HG03108 (cell line): ENCODE data around the gene ALDH4A1.

Experiments
- ATAC-seq: cut with Tn5 transposase; IDR thresholded peaks from one replicate; pipeline ENCODE4 v1.9.1; 2021; ENCODE audit warnings: moderate library complexity; ENCODE audit not compliant: unreplicated experiment

ALDH4A1 gene

DNA sequence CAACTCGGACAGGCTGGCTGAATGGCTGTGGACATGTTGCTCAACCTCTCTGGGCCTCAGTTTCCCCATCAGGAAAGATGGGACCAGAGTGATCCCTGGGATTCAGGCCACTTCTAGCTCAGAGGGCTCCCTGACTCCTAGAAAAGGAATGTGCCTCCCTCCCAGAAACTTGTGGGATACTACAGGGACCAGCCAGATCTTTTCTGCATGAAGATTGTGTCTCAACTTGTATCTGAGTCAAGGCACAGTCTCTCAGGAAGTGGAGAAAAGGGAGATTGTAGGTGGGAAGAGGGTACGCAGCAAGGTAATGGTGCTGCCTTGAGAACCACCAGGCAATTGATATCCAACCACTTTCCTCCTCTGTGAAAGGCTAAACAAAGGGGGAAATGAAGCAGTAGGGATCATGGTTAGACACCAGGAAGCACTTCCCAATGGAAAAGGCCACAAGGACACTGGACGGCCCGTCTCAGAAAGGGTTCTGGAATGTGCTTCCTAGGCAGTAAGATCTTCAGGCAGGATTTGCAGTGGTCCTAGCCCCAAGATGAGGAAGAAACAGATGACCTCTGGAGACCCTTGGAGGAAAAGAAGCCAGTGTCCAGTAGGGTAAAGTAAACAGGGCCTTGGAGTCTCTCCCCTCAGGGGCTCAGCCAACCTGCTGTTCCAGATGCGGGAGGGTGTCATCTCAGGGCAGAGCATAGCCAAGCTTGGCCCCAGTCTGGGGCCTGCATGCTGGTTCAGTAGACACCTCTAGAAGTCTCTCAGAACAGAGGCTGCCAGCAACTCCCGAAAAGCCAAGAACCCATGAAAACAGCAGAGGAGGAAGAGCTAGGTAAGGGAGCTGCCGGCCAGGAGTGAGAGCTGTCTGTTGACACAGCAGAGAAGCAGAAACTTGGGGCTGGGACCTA lies 37.3 kb upstream of the ALDH4A1 start:
- no peak for ATAC-seq

- no peak for ATAC-seq
These were observed 36.3 kb upstream of the ALDH4A1 start for GRCh38 chr1:18938707-18939070.

DNA sequence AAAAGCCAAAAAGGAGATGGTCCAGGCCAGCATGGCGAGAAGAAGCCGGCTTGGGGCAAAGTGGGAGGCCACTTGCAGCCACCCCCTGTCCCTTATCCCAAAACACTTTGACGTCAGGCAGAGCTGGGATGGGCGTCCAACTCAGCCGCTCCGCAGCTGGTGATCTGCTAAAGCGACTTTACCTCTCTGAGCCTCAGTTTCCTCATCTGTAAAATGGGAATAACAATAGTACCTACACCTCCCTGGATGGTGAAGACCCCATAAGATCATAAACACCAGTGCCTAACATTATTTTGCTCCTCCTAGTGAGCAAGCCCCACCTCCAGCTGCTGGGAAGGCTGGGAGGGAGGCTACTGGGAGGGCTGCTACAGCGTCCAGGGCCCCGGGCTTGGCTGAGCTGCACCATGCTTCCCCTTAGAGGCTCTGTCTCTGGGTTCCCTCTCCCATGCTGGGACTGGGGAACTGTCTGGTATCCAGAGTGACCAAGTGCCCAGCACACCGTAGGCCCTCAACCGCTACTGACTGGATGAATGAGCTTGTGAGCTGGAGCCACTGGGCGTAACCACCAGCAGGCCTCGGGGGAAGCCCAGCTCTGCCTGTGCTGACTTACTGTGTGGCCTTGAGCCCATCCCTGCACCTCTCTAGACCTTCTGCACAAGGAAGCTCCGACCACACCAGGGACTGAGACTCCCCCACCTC lies 35.8 kb upstream of the ALDH4A1 start:
- no peak for ATAC-seq

DNA sequence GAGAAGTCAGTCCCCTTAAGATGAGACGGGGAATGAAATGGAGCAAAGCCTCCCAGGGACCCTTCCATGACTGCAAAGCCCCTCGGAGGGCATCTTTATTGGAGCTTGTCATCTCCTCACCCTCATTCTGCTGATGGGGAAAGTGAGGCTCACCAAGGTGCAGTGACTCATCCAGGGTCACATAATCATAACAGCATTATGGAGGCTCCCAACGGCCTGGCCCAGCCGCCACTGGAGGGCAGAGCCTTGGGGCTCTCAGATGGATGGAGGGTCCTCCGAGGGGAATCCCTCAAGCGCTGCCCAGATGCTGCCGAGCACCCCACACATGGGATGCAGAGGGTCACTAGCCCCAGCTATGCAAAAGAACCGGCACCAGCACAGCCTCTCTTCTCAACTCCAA lies 35.2 kb upstream of the ALDH4A1 start:
- no peak for ATAC-seq

DNA sequence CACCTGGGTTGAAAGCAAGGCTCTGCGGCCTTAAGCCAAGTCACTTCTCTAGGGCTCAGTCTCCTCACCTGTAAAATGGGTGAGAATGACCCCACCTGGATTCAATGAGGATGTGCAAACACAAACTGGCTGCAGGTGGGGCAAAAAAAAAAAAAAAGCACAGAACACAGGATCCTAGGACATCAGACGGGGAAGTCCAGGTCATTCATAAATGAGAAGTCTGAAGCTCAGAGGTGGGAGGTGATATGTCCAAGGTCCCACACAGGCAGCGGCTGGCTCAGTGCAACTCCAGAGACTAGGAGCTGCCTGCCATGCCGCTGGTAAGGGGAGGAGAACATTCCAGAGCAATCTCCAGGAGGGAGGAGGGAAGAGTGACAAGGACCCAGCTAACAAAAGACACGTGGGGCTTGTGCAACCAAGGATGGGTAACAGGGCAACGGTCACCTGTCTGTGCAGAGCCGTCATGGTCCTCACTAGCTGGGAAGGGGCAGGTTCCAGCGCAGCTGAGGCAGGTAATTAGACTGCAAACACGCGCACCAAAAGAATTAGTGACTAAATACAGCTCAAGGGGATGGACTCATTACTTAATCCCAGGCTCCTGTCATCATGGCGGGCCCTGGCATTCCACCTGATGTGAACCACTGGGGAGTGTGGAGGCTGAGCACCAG lies 34.6 kb upstream of the ALDH4A1 start:
- ATAC-seq = no peak

DNA sequence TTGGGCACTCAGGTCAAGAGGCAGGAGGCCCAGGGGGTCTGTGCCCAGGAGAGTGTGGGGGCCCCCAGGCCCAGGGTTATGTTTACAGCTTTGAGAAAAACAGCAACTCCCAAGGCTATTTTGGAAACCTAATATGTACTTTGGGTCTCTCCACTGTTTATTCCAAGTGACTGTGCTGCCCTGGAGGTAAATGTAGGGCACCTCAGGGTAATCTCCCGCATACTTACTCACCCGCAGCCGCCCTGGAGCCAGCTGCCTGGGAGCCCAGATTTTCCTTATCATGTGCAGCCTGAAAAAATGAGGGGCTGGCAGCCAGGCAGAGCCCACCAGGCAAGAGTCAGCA lies 34.1 kb upstream of the ALDH4A1 start:
- ATAC-seq = no peak

GRCh38 chr1:18934205-18935000 lies 32.0 kb upstream of the ALDH4A1 start:
- ATAC-seq = no peak

GRCh38 chr1:18932879-18933278 lies 30.5 kb upstream of the ALDH4A1 start:
- no peak for ATAC-seq

DNA sequence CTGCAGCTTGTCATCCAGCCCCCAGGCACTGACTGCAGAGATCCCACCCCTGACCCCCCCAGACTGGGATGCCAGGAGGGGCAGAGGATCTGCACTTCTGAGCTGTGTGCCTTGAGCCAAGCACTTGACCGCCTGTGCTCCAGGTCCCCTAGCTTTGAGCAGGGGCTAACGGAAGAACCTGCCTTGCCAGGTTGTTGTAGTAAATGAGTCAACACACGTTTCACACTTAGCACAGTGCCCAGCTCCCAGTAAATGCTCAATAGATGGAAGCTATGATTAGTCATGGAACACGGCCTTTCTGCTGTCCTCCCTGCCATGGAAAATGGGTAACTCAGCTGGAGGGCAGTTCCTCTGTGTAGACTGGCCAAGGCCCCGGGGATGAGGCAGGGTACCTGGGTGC lies 30.0 kb upstream of the ALDH4A1 start:
- ATAC-seq = no peak

DNA sequence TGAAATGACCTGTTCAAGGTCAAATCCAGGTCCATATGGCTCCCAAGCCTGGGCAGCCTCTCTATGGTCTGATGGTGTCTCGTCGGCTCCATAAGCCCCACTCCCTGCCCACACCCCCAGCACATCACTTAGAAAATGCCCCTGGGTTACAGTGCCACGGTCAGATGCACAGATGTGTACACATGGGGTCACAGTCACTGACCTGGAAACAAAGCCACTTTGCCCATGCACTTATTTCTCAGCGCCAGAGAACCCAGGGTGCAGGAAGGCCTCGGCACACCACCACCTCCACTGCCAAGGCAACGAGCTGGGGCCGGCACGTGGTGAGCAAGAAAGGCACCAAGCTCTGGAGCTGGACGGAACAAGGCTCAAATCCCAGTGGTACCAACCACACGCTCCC lies 29.4 kb upstream of the ALDH4A1 start:
- ATAC-seq = no peak

DNA sequence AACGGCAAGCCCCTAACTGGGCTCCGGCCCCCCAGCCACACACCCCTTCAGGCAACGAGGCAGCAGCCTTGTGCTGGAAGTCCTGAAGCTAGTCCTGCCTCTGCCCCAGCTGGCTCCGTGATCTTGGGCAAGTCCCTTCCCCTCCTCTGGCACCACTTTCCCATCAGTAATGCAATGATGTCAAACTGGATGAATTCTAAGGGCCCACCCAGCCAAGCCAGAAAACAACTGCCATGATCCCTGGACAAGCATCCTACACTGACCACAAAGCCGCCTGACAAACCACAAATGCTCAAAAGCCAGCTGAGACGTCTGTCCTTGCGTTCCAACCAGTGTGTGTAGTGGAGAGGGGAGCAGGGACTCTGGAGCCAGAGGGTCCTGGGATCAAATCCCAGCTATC lies 27.3 kb upstream of the ALDH4A1 start:
- no peak for ATAC-seq

DNA sequence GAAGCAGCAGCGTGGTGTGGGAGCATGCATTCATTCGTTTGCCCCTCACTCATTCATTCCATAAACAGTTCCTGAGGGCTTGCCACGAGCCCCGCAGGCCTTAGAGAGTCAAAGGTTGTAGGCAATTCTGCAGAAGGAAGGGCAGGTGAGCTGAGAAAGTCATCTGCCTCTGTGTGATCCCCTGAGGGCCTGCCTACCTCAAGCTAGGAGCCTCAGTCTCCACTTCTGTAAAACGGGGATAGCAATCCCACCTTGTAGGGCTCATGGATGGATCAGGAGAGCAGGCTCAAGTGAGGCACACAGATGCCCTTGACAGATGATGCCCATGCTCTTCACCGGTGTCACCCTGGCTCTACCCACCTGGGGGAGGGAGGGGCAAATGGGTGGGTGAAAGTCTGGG lies 26.6 kb upstream of the ALDH4A1 start:
- ATAC-seq = no peak

- ATAC-seq = no peak
These were observed 26.1 kb upstream of the ALDH4A1 start for GRCh38 chr1:18928406-18928805.

DNA sequence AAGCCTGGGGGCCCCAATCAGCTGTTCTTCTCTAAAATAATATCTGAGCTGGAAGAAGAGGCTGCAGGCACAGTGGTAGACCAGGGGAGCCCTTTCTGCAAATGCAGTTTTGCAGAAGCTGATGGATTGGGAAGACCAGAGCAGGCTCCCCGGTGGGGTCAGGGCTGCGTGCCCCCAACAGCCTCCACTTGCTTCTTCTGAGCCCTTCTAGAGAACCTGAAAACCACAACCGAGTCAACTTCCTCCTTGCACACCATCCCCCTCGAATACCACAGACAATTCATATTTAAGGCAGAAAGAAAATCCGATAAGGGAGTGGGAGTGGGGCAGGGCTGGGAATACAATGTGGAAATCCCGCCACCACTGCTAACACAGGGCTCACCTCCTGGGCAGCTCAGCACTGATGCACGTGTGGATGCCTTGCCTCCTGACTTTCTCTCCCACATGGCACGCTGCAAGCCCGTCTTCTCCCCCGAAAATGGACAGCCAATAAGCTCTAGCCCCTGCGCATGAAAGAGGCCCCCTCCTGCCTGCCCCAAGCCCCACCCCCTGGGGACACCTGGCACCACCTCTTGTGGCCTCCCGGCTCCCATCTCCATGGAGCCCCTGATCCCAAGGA lies 25.4 kb upstream of the ALDH4A1 start:
- ATAC-seq = peak; percentile 40

DNA sequence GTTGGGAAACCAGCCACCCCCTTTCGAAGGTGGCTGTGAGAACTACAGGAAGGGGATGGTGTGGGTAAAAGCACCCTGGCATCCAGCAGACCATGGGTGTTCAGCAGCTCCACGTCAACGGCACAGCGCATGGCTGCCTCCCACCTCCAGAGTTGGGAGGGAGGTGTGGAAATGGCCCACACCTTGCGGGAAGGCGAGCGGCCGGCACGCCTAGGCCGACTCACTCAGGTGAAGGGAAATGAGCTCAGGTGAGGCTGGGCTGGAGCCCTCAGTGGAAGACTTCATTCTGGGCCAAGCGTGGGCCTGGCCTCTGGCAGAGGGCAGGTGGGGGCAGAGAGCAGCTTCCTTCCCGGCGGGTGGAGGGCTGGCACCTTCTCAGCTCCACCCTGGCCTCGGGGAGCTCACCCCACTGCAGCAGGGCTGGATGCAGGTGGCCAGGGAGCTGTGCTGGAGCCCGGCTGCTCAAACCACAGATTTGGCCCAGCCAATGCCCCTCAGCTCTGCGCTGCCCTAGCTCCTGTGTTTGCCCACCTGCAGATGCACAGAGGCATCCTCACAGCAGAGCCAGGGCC lies 24.8 kb upstream of the ALDH4A1 start:
- peak; percentile 4 for ATAC-seq

DNA sequence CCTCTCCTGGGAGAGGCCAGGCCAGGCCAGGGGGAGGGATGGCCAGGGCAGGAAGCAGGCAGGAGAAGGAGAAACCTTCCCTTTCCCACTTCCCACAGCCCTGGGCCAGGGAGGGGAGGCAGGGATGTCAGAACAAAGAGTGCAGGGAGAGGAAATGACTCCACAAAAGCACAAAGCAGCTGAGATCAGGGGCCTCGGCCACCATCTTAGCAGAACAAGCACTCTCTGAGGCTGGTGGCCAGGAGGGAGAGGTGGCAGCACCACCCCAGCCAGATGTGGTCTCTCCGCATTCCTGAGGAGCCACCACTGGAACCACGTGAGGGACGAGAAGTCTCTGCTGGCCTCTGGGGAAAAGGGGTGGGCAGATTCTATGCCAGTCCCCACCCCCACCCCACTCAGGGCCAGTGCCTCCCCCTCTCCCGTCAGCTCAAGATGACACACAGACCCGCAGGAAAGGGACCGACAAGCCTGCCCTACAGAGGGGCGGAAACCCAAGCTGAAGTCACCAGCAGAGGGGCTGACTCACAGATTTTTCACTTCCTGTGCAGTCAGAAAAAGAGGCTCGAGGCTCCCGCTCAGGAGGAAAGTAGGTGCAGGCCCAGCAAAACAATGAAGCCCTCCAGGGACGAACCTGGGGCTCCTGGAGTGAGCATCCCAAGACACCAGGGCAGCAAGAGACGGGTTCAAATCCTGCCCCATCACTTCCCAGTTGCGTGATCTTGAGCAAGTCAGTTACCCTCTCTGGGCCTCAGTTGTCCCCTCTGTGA lies 24.1 kb upstream of the ALDH4A1 start:
- peak; percentile 65 for ATAC-seq

DNA sequence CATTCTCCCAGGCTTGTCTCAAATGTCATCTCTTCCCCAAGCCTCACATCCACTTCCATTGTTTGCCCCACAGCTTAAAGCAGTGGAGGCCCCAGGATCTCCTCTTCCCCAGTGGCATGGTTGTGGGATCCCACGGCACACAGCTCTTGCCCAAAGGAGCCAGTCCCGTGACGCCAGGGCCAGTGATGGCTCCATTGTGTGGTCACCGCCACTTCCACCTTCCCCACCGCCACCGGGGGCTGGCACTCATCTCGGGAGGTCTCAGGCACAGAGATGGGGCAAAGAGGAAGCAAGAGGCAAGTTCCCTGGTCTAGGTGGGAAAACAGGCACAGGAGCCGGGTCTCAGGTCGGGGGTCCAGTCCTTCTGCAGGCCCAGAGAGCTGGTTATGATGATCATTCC lies 22.9 kb upstream of the ALDH4A1 start:
- no peak for ATAC-seq

DNA sequence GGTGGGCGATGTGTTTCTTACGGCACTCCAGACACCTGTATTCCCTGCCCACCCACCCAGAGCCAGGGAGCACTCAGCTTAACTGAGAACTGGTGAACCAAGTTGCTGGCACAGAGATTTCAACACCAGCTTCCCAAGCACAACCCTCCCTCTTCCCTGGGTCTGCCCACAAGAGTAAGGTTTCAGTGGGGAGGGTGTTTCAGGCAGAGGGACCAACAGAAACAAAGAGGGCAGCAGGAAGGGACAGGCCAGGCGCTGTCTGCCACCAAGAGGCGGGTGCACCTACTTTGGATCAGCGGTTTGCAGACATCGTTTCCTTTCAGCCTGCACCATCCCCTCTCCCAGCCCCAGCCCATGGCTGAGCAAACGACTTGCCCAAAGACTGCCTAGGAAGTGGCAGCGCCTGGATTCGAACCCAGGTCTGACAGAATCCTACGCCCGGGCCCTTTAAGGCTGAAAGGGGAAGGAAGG lies 21.9 kb upstream of the ALDH4A1 start:
- no peak for ATAC-seq

DNA sequence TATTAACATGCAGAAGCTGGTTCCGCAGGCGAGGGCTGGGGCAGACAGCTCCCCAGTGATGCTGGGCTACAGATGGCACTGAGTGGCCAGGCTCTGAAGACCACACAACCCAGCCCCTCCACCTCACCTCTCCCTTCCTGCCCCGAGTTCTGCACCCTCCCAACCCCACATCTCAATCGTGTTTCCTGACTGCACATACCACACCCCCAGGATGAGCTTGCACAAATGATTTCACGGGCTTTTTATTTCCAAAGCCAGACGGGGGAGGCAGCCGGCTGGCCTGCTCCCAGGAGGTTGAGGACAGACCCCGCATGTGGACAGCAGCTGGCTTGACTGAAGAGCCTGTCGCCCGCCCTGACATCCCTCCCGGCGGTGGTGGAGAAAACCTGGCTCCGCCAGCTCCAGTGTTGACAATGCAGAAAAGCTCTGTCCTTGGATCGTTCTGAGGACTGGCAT lies 21.4 kb upstream of the ALDH4A1 start:
- no peak for ATAC-seq
